Measurements from ENCODE around the gene SDC1. TPM values are rescaled to one million over a fixed set of nuclear protein-coding genes. Genes with fewer than 3 reads are reported as not detected.
A peak's percentile ranks its signal among the peaks of the same experiment; 100 is the strongest.
"Not testable (repeated sequence)": the region's sequence is repeated elsewhere in the genome, so short reads cannot be mapped to it uniquely, and the experiment has no call there.

The SDC1 gene
- polyA plus RNA-seq, 2 donors: 239 to 334 TPM

- not testable (repeated sequence) for H3K4me1 ChIP-seq (ENCODE audit: control insufficient read depth in 2 of 2, insufficient read depth in 2 of 2, low read length in 1 of 2); H3K4me3 ChIP-seq (ENCODE audit: low read depth in 1 of 2, low read length in 2 of 2); H3K36me3 ChIP-seq (ENCODE audit: control insufficient read depth in 2 of 2, insufficient read depth in 2 of 2, low read length in 1 of 2); H3K27me3 ChIP-seq (ENCODE audit: control insufficient read depth in 1 of 2, insufficient read depth in 2 of 2, low read length in 2 of 2); H3K27ac ChIP-seq (ENCODE audit: low read depth in 2 of 2, low read length in 1 of 2); H3K9me3 ChIP-seq (ENCODE audit: control insufficient read depth in 2 of 2, insufficient read depth in 1 of 2, low read depth in 1 of 2, low read length in 1 of 2)
- 83 to 93% methylated on average over 5 of the region's 5 CpGs for WGBS, 2 donors
Measured at GRCh38 chr2:20243637-20244036, 18.7 kb upstream of the SDC1 start.

GRCh38 chr2:20242727-20243377 lies 17.9 kb upstream of the SDC1 start:
- no peaks in the 10 kb centered on the region for H3K9me3 ChIP-seq (ENCODE audit: control insufficient read depth in 2 of 2, insufficient read depth in 1 of 2, low read depth in 1 of 2, low read length in 1 of 2)
- H3K36me3 ChIP-seq (ENCODE audit: control insufficient read depth in 2 of 2, insufficient read depth in 2 of 2, low read length in 1 of 2): peaks cover 0 to 6% of the 10 kb centered on the region in 2 donors
- no peak overlapping the region for H3K4me3 ChIP-seq (ENCODE audit: low read depth in 1 of 2, low read length in 2 of 2)
- H3K27me3 ChIP-seq (ENCODE audit: control insufficient read depth in 1 of 2, insufficient read depth in 2 of 2, low read length in 2 of 2): no peaks in the 10 kb centered on the region
- WGBS, 2 donors: 58 to 62% methylated on average over 9 of the region's 9 CpGs
- no peak overlapping the region for H3K27ac ChIP-seq (ENCODE audit: low read depth in 2 of 2, low read length in 1 of 2)
- H3K4me1 ChIP-seq (ENCODE audit: control insufficient read depth in 2 of 2, insufficient read depth in 2 of 2, low read length in 1 of 2): peaks cover 0 to 4% of the 10 kb centered on the region in 2 donors

GRCh38 chr2:20241973-20242726 lies 17.2 kb upstream of the SDC1 start:
- peaks cover 0 to 3% of the 10 kb centered on the region in 2 donors for H3K36me3 ChIP-seq (ENCODE audit: control insufficient read depth in 2 of 2, insufficient read depth in 2 of 2, low read length in 1 of 2)
- H3K4me3 ChIP-seq (ENCODE audit: low read depth in 1 of 2, low read length in 2 of 2): no peak overlapping the region
- peaks cover 0 to 4% of the 10 kb centered on the region in 2 donors for H3K4me1 ChIP-seq (ENCODE audit: control insufficient read depth in 2 of 2, insufficient read depth in 2 of 2, low read length in 1 of 2)
- WGBS, 2 donors: 41 to 44% methylated on average over 43 of the region's 43 CpGs
- no peaks in the 10 kb centered on the region for H3K27me3 ChIP-seq (ENCODE audit: control insufficient read depth in 1 of 2, insufficient read depth in 2 of 2, low read length in 2 of 2)
- no peaks in the 10 kb centered on the region for H3K9me3 ChIP-seq (ENCODE audit: control insufficient read depth in 2 of 2, insufficient read depth in 1 of 2, low read depth in 1 of 2, low read length in 1 of 2)
- no peak overlapping the region for H3K27ac ChIP-seq (ENCODE audit: low read depth in 2 of 2, low read length in 1 of 2)

GRCh38 chr2:20240291-20240690 lies 15.4 kb upstream of the SDC1 start:
- not testable (repeated sequence) for H3K27ac ChIP-seq (ENCODE audit: low read depth in 2 of 2, low read length in 1 of 2); H3K36me3 ChIP-seq (ENCODE audit: control insufficient read depth in 2 of 2, insufficient read depth in 2 of 2, low read length in 1 of 2); H3K4me3 ChIP-seq (ENCODE audit: low read depth in 1 of 2, low read length in 2 of 2); H3K9me3 ChIP-seq (ENCODE audit: control insufficient read depth in 2 of 2, insufficient read depth in 1 of 2, low read depth in 1 of 2, low read length in 1 of 2); H3K27me3 ChIP-seq (ENCODE audit: control insufficient read depth in 1 of 2, insufficient read depth in 2 of 2, low read length in 2 of 2); H3K4me1 ChIP-seq (ENCODE audit: control insufficient read depth in 2 of 2, insufficient read depth in 2 of 2, low read length in 1 of 2)
- WGBS, 2 donors: 94 to 97% methylated on average over 6 of the region's 6 CpGs

GRCh38 chr2:20236496-20236895 lies 11.6 kb upstream of the SDC1 start:
- no peaks in the 10 kb centered on the region for H3K27me3 ChIP-seq (ENCODE audit: control insufficient read depth in 1 of 2, insufficient read depth in 2 of 2, low read length in 2 of 2)
- H3K36me3 ChIP-seq (ENCODE audit: control insufficient read depth in 2 of 2, insufficient read depth in 2 of 2, low read length in 1 of 2): no peaks in the 10 kb centered on the region
- H3K4me3 ChIP-seq (ENCODE audit: low read depth in 1 of 2, low read length in 2 of 2): no peak overlapping the region
- WGBS, 2 donors: 45 to 64% methylated on average over 5 of the region's 5 CpGs
- H3K27ac ChIP-seq (ENCODE audit: low read depth in 2 of 2, low read length in 1 of 2): peak overlapping the region; percentile 90 to 93
- peaks cover 0 to 3% of the 10 kb centered on the region in 2 donors for H3K4me1 ChIP-seq (ENCODE audit: control insufficient read depth in 2 of 2, insufficient read depth in 2 of 2, low read length in 1 of 2)
- no peaks in the 10 kb centered on the region for H3K9me3 ChIP-seq (ENCODE audit: control insufficient read depth in 2 of 2, insufficient read depth in 1 of 2, low read depth in 1 of 2, low read length in 1 of 2)

GRCh38 chr2:20235655-20236305 lies 10.8 kb upstream of the SDC1 start:
- H3K9me3 ChIP-seq (ENCODE audit: control insufficient read depth in 2 of 2, insufficient read depth in 1 of 2, low read depth in 1 of 2, low read length in 1 of 2): no peaks in the 10 kb centered on the region
- WGBS, 2 donors: 61 to 66% methylated on average over 10 of the region's 10 CpGs
- no peak overlapping the region for H3K4me3 ChIP-seq (ENCODE audit: low read depth in 1 of 2, low read length in 2 of 2)
- H3K4me1 ChIP-seq (ENCODE audit: control insufficient read depth in 2 of 2, insufficient read depth in 2 of 2, low read length in 1 of 2): peaks cover 0 to 8% of the 10 kb centered on the region in 2 donors
- H3K27me3 ChIP-seq (ENCODE audit: control insufficient read depth in 1 of 2, insufficient read depth in 2 of 2, low read length in 2 of 2): no peaks in the 10 kb centered on the region
- peak overlapping the region; percentile 90 to 91 for H3K27ac ChIP-seq (ENCODE audit: low read depth in 2 of 2, low read length in 1 of 2)
- H3K36me3 ChIP-seq (ENCODE audit: control insufficient read depth in 2 of 2, insufficient read depth in 2 of 2, low read length in 1 of 2): no peaks in the 10 kb centered on the region

GRCh38 chr2:20234597-20234996 lies 9.7 kb upstream of the SDC1 start:
- peak overlapping the region in 1 of 2 donors; percentile 50 for H3K27ac ChIP-seq (ENCODE audit: low read depth in 2 of 2, low read length in 1 of 2)
- WGBS, 2 donors: 51 to 57% methylated on average over 2 of the region's 2 CpGs
- H3K36me3 ChIP-seq (ENCODE audit: control insufficient read depth in 2 of 2, insufficient read depth in 2 of 2, low read length in 1 of 2); H3K4me3 ChIP-seq (ENCODE audit: low read depth in 1 of 2, low read length in 2 of 2); H3K27me3 ChIP-seq (ENCODE audit: control insufficient read depth in 1 of 2, insufficient read depth in 2 of 2, low read length in 2 of 2); H3K9me3 ChIP-seq (ENCODE audit: control insufficient read depth in 2 of 2, insufficient read depth in 1 of 2, low read depth in 1 of 2, low read length in 1 of 2); H3K4me1 ChIP-seq (ENCODE audit: control insufficient read depth in 2 of 2, insufficient read depth in 2 of 2, low read length in 1 of 2): not testable (repeated sequence)

- WGBS, 2 donors: 60 to 61% methylated on average over 5 of the region's 5 CpGs
- Histone ChIP-seq H3K36me3 (ENCODE audit: control insufficient read depth in 2 of 2, insufficient read depth in 2 of 2, low read length in 1 of 2) (no peaks in the 10 kb centered on the region), H3K9me3 (ENCODE audit: control insufficient read depth in 2 of 2, insufficient read depth in 1 of 2, low read depth in 1 of 2, low read length in 1 of 2) (no peaks in the 10 kb centered on the region), H3K27ac (ENCODE audit: low read depth in 2 of 2, low read length in 1 of 2) (peak overlapping the region; percentile 98 to 99), H3K27me3 (ENCODE audit: control insufficient read depth in 1 of 2, insufficient read depth in 2 of 2, low read length in 2 of 2) (no peaks in the 10 kb centered on the region), H3K4me3 (ENCODE audit: low read depth in 1 of 2, low read length in 2 of 2) (no peak overlapping the region), H3K4me1 (ENCODE audit: control insufficient read depth in 2 of 2, insufficient read depth in 2 of 2, low read length in 1 of 2) (peaks cover 0 to 8% of the 10 kb centered on the region in 2 donors)
Measured at GRCh38 chr2:20232837-20233207, 7.9 kb upstream of the SDC1 start.

GRCh38 chr2:20231598-20232026 lies 6.7 kb upstream of the SDC1 start:
- Histone ChIP-seq H3K27ac (ENCODE audit: low read depth in 2 of 2, low read length in 1 of 2) (peak overlapping the region; percentile 98 to 99), H3K27me3 (ENCODE audit: control insufficient read depth in 1 of 2, insufficient read depth in 2 of 2, low read length in 2 of 2) (no peaks in the 10 kb centered on the region), H3K4me1 (ENCODE audit: control insufficient read depth in 2 of 2, insufficient read depth in 2 of 2, low read length in 1 of 2) (peaks cover 0 to 8% of the 10 kb centered on the region in 2 donors), H3K4me3 (ENCODE audit: low read depth in 1 of 2, low read length in 2 of 2) (no peak overlapping the region), H3K36me3 (ENCODE audit: control insufficient read depth in 2 of 2, insufficient read depth in 2 of 2, low read length in 1 of 2) (no peaks in the 10 kb centered on the region), H3K9me3 (ENCODE audit: control insufficient read depth in 2 of 2, insufficient read depth in 1 of 2, low read depth in 1 of 2, low read length in 1 of 2) (no peaks in the 10 kb centered on the region)
- 43 to 56% methylated on average over 5 to 6 of the region's 6 CpGs for WGBS, 2 donors
